HL-60 (cell line): ENCODE data around the gene PDE6B.

Experiments used
- CTCF ChIP-seq: IDR thresholded peaks from one replicate; pipeline ENCODE4 v1.5.1; 2011; ENCODE audit warnings: low read length, control low read depth, inconsistent platforms; ENCODE audit not compliant: insufficient read depth
- GABPA ChIP-seq: IDR thresholded peaks from 2 replicates; pipeline ENCODE4 v1.6.1; 2012; ENCODE audit warnings: low read depth
- POLR2AphosphoS5 ChIP-seq: IDR thresholded peaks from 2 replicates; pipeline ENCODE4 v1.6.1; 2012; ENCODE audit warnings: low read depth
- REST ChIP-seq: IDR thresholded peaks from 2 replicates; pipeline ENCODE4 v1.6.1; 2012; ENCODE audit warnings: low read depth; ENCODE audit not compliant: insufficient replicate concordance
- SPI1 ChIP-seq: IDR thresholded peaks from 2 replicates; pipeline ENCODE4 v1.6.1; 2012; ENCODE audit warnings: low read depth, mild to moderate bottlenecking, borderline replicate concordance

- TF ChIP-seq CTCF (no peak), REST (no peak), POLR2AphosphoS5 (no peak), GABPA (no peak), SPI1 (no peak)
These were observed 30.2 kb downstream of the PDE6B start for GRCh38 chr4:655464-656151.
